H1 (cell line): ENCODE data around the gene MIDN. TPM values are rescaled to one million over a fixed set of nuclear protein-coding genes. Genes with fewer than 3 reads are reported as not detected.

ENCODE experiments used
- EGR1 ChIP-seq: IDR thresholded peaks from 2 replicates; pipeline ENCODE4 v1.6.1; 2011; ENCODE audit warnings: low read depth, low read length, borderline replicate concordance
- GTF2F1 ChIP-seq: IDR thresholded peaks from 2 replicates; pipeline ENCODE4 v1.6.1; 2012; ENCODE audit warnings: low read depth, low read length, improper control_type of control experiment, borderline replicate concordance
- HDAC2 ChIP-seq, 2 experiments: fragments of 300-600 bp in 1 of 2; sonication (generic) in 1 of 2; IDR thresholded peaks; 2 replicates each; pipeline ENCODE4 v1.6.1; 2011 to 2012; ENCODE audit warnings: low read depth in 2 of 2, low read length in 2 of 2, mild to moderate bottlenecking in 2 of 2, moderate library complexity in 2 of 2, borderline replicate concordance in 1 of 2, inconsistent platforms in 1 of 2
- POLR2A ChIP-seq, 2 experiments: IDR thresholded peaks; 1 replicate in 1 of 2; 2 replicates in 1 of 2; pipeline ENCODE4 v1.6.1; 2011; ENCODE audit warnings: low read depth in 2 of 2, low read length in 2 of 2, mild to moderate bottlenecking in 2 of 2; ENCODE audit errors: control extremely low read depth in 1 of 2
- SIN3A ChIP-seq, 2 experiments: IDR thresholded peaks in 1 of 2; conservative IDR thresholded peaks in 1 of 2; 2 replicates each; pipeline ENCODE4 v1.6.1; 2011 to 2012; ENCODE audit warnings: low read length in 2 of 2, improper control_type of control experiment in 1 of 2, low read depth in 1 of 2, mild to moderate bottlenecking in 1 of 2
- TEAD4 ChIP-seq: IDR thresholded peaks from 2 replicates; pipeline ENCODE4 v1.6.1; 2012; ENCODE audit warnings: low read depth, low read length, inconsistent platforms, mixed read lengths
- polyA plus RNA-seq, 7 experiments: library from polyadenylated mRNA; depleted of rRNA in 3 of 7; stranded (reverse) in 5 of 7; unstranded in 2 of 7; fragments of >200 nt in 5 of 7; fragments of 200-250 nt in 2 of 7; gene quantifications; 1 replicate in 5 of 7; 2 replicates in 1 of 7; 4 replicates in 1 of 7; pipeline versions ENCODE4 v1.2.1 to v1.2.3, GENCODE V29; 2011 to 2013; ENCODE audit warnings: missing spikeins in 2 of 7, mixed read lengths in 2 of 7
- total RNA-seq: library from RNA; stranded (reverse); fragmentation: NEBNext Ultra II Directional; extraction: Animal tissue kit (Norgen Biotek cat#: 25700); gene quantifications from 2 replicates; pipeline ENCODE4 v1.2.1, GENCODE V29; 2021
- TF ChIP-seq, protein P1 (sequence below): IDR thresholded peaks from 2 replicates; pipeline ENCODE4 v1.6.1; 2012; ENCODE audit warnings: low read length, inconsistent platforms

MIDN gene
- total and polyA plus RNA-seq, 2 of the 8 experiments (the other 6 are each of a cell fraction or from before 2014, with no cell fraction given), result 39.8 to 159 TPM

DNA sequence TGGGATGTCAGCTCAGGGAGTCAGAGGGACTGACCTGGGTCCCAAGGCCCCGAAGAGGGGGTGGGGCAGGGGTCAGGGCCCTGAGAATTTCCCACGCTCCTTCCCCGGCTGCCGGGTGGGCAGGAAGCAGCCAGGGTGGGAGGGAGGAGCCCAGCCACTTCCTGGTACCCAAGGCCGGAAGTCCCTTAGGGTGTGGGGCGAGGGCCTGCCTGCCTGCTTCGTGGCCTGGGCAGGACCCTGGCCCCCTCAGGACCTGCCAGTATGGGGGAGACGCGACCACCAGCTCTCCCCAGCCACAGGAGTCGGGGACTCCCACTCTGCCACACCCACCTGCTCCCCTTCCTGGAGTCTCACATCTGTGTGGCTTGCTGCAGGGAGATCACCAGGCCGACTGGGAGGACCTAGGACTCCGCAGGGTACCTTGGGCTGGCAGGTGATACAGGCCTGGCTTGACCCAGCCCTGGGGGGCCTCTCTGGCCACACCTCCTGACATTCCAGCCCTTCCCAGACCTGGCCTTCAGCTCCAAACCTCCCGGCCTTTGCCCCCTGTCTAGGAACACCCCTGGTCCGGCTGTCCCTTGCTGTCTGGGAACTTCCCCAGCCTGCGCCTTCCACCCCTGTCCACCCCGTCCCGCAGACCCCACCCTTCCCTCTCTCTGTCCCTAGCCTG lies 11.0 kb downstream of the MIDN start (continued):
- TF ChIP-seq SIN3A (conservative IDR thresholded peaks at IDR 0.05 in 1 of 2, IDR thresholded peaks at IDR 0.05 in 1 of 2; ENCODE audit: low read depth in 1 of 2, low read length in 2 of 2) (peak in 1 of 2 experiments; percentile 35; a peak in 1 of 4 replicates), TEAD4 (peak; percentile 90), EGR1 (peak; percentile 57; the same call in 1 of the 2 replicates), HDAC2 (IDR thresholded peaks at IDR 0.05; ENCODE audit: borderline replicate concordance in 1 of 2, low read depth in 2 of 2, low read length in 2 of 2) (0 out of 4 replicates have a peak, but pooled peaks of 1 of the 2 experiments have one; percentile 43), POLR2A (IDR thresholded peaks at IDR 0.05; ENCODE audit: control extremely low read depth in 1 of 2, low read depth in 2 of 2, low read length in 2 of 2) (peak; percentile 73 to 96), GTF2F1 (no peak)
- TF ChIP-seq, protein P1, sequence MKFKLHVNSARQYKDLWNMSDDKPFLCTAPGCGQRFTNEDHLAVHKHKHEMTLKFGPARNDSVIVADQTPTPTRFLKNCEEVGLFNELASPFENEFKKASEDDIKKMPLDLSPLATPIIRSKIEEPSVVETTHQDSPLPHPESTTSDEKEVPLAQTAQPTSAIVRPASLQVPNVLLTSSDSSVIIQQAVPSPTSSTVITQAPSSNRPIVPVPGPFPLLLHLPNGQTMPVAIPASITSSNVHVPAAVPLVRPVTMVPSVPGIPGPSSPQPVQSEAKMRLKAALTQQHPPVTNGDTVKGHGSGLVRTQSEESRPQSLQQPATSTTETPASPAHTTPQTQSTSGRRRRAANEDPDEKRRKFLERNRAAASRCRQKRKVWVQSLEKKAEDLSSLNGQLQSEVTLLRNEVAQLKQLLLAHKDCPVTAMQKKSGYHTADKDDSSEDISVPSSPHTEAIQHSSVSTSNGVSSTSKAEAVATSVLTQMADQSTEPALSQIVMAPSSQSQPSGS, result peak; percentile 69; the same call in 1 of the 2 replicates
- TF ChIP-seq, all 59 proteins: peak for 12
